HUES6 (cell line): ENCODE measurements around the gene TMPRSS5.
A peak's percentile ranks its signal among the peaks of the same experiment; 100 is the strongest.

Experiments used
- H3K27ac ChIP-seq: 2 replicates; pipeline ENCODE4 v1.7.0; 2013; ENCODE audit warnings: low read depth, mild to moderate bottlenecking, low read length, inconsistent platforms
- H3K27me3 ChIP-seq: 2 replicates; pipeline ENCODE4 v1.6.1; 2013; ENCODE audit warnings: low read length; ENCODE audit not compliant: control insufficient read depth, insufficient read depth
- H3K36me3 ChIP-seq: 2 replicates; pipeline ENCODE4 v1.6.1; 2013; ENCODE audit warnings: low read length; ENCODE audit not compliant: control insufficient read depth, insufficient read depth
- H3K4me1 ChIP-seq: 2 replicates; pipeline ENCODE4 v1.6.1; 2013; ENCODE audit warnings: low read length; ENCODE audit not compliant: control insufficient read depth, insufficient read depth
- H3K4me3 ChIP-seq: 2 replicates; pipeline ENCODE4 v1.5.1; 2013; ENCODE audit warnings: low read depth, low read length
- H3K9ac ChIP-seq: one replicate; pipeline ENCODE4 v1.6.1; 2013; ENCODE audit warnings: mild to moderate bottlenecking, low read length
- H3K9me3 ChIP-seq: 2 replicates; pipeline ENCODE4 v1.6.1; 2013; ENCODE audit warnings: low read depth, low read length; ENCODE audit not compliant: control insufficient read depth, insufficient read depth

Gene TMPRSS5

DNA sequence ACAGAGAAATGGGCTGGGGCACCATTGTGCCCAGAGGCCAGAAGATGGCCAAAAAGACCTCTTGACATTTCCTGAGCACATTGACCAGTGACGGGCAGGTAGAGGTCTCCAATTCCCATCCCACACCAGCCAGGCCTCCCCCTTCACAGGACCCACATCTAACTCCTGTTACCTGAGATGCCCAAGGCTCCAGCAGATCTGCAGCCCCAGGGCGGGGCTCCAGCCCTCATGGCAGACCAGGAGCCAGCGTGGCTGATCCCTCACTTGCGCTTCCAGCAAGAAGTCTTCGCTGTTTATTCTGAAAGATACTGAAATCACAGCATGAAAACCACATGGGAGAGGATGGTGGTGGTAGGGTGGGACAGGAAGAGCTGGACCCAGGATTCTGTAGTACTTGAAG lies 9.0 kb downstream of the TMPRSS5 start:
- Histone ChIP-seq H3K4me3 (no peak overlapping the region), H3K27ac (no peak overlapping the region), H3K9me3 (no peaks in the 10 kb centered on the region), H3K9ac (no peak overlapping the region), H3K4me1 (no peaks in the 10 kb centered on the region), H3K27me3 (no peaks in the 10 kb centered on the region), H3K36me3 (no peaks in the 10 kb centered on the region)

DNA sequence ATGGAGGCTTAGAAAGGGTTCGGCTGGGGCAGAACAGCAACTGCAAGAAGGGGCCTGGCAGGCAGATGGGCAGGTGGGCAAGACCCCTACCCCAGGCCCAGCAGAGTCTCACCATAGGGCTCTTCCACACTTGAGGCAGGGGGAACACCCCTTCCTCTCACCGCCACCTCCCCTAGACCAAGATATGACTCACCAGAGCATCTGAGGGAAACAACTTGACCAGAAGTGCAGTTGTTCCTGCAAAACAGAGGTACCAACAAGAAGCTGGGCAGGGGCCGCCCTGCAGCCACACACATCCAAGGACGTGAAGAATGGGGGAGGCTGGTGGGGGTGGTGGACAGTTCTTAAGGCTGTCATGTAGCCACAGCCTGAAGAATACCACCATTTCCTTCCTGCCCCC lies 10.9 kb downstream of the TMPRSS5 start:
- Histone ChIP-seq H3K27me3 (no peaks in the 10 kb centered on the region), H3K9me3 (no peaks in the 10 kb centered on the region), H3K36me3 (no peaks in the 10 kb centered on the region), H3K4me1 (peaks cover 7% of the 10 kb centered on the region; the same call in 1 of the 2 replicates), H3K4me3 (no peak overlapping the region), H3K27ac (no peak overlapping the region), H3K9ac (no peak overlapping the region)

GRCh38 chr11:113694390-113694789 lies 11.7 kb downstream of the TMPRSS5 start:
- Histone ChIP-seq H3K4me3 (no peak overlapping the region), H3K9me3 (no peaks in the 10 kb centered on the region), H3K4me1 (peaks cover 9% of the 10 kb centered on the region; the same call in 1 of the 2 replicates), H3K27ac (no peak overlapping the region), H3K36me3 (no peaks in the 10 kb centered on the region), H3K9ac (no peak overlapping the region), H3K27me3 (no peaks in the 10 kb centered on the region)

DNA sequence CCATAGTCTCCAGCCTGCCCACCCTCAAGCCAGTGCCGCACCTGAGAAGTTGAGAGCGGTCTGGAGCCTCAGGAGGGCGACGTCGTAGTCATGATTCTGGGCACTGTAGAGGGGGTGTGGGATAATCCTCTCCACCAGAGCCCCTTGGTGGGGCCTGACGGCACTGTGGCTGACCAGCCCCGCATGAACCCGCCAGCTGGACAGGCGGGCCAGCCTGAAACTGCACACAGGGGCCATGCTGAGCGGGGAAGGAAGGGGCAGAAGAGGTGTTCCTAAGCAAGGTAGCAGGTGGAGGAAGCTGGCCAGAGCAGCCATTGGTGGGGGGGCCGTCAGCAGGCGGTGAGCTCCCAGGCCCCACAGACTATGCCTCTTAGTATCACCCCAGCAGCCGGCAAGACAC lies 13.1 kb downstream of the TMPRSS5 start:
- no peak overlapping the region for H3K27ac ChIP-seq
- no peaks in the 10 kb centered on the region for H3K36me3 ChIP-seq
- H3K27me3 ChIP-seq: no peaks in the 10 kb centered on the region
- no peak overlapping the region for H3K9ac ChIP-seq
- H3K4me1 ChIP-seq: peaks cover 9% of the 10 kb centered on the region; the same call in 1 of the 2 replicates
- H3K4me3 ChIP-seq: no peak overlapping the region
- no peaks in the 10 kb centered on the region for H3K9me3 ChIP-seq

GRCh38 chr11:113690619-113691569 lies 15.2 kb downstream of the TMPRSS5 start:
- Histone ChIP-seq H3K27ac (no peak overlapping the region), H3K4me1 (peaks cover 9% of the 10 kb centered on the region; the same call in 1 of the 2 replicates), H3K4me3 (no peak overlapping the region), H3K9ac (peak overlapping the region; percentile 35), H3K9me3 (no peaks in the 10 kb centered on the region), H3K36me3 (no peaks in the 10 kb centered on the region), H3K27me3 (no peaks in the 10 kb centered on the region)

DNA sequence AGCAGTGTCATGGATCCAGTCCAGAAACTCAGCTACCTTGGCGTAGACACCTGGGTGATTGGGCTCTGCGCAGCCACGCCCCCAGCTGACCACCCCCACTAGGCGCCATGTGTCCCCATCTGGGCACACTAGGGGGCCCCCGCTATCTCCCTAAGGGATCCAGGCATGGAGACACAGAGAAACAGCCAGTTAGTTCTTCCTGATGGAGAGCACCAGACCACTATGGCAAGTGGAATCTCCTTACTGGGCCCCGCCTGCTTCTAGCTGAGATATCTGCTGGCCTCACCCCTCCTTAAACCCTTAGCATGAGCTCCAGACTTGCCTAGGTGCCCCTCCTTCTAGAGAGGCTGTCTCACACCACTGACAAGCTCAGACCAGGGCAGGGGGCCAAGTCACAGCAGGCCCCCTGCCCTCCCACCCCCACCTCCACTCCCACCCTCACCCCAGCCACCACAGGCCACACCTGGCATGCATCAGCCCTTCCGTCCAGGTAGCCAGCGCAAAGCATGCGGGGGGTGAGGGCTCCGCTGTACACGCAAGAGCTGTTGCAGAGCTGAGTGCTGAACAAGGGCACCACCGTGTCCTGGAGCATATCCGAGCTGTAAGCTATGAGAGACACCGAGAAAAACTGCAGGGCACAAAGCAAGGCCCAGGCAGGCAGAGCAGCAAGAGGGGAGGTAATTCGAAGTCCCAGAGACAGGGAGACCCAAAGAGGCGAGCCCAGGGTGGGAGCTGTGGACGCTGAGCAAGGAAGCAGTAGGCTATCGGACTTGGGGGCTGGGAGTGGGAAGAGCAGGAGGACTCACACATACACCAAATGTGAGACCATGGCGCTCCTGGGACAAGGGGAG lies 16.1 kb downstream of the TMPRSS5 start:
- H3K9ac ChIP-seq: peak overlapping the region; percentile 35
- no peaks in the 10 kb centered on the region for H3K9me3 ChIP-seq
- no peaks in the 10 kb centered on the region for H3K27me3 ChIP-seq
- peaks cover 9% of the 10 kb centered on the region; the same call in 1 of the 2 replicates for H3K4me1 ChIP-seq
- no peaks in the 10 kb centered on the region for H3K36me3 ChIP-seq
- H3K27ac ChIP-seq: no peak overlapping the region
- no peak overlapping the region for H3K4me3 ChIP-seq

DNA sequence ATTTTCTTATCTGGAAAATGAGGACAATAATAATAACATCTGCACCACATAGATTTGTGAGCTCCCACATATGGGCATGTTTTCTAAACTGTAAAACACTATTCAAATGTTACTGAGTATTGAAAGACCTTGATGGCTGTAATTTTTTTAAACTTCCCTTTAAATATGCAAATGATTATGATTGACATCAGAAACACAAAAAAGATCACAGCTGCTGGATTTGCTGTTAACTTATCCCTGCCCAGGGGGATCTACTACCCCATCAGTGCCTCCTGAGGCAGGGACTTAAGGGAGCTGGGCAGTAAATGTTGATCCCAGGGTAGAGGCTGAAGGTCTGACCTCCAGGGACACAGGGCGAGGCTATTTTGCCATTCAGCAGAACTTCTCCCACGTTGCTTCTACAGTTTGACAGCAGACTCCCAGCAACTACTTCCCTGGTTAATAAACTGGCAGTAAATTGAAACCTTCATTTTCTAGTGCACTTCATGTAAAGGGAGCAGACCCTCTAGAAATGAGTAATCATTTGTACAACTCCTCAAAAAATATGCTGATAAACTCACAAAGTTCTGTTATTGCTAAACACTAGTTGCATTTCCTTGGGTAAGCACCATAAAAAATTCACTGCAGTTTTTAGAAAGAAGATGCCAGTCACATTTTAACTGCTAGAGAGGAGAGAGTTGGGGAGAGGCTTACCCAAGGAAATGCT lies 20.3 kb downstream of the TMPRSS5 start:
- H3K27me3 ChIP-seq: no peaks in the 10 kb centered on the region
- no peaks in the 10 kb centered on the region for H3K9me3 ChIP-seq
- H3K4me1 ChIP-seq: peaks cover 21% of the 10 kb centered on the region; the same call in 1 of the 2 replicates
- no peak overlapping the region for H3K9ac ChIP-seq
- H3K36me3 ChIP-seq: no peaks in the 10 kb centered on the region
- no peak overlapping the region for H3K4me3 ChIP-seq
- H3K27ac ChIP-seq: no peak overlapping the region

DNA sequence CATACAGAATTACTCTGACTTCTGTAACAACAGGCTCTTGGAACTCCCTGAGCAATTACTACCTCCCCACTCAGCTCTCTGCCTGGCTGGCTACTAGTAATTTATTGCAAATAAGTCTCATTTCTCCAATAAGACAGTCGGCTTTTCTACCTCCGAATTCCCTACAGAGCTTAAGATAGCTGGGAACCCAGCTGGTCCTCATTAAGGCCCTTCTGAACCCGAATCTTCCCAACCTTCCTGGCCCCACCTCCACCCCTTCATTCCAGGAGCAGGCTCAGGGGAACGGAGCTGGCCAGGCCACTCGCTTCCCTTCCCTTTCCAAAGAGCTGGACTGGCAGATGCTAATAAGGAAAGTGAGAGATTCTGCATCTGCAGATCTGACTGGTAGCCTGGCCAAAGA lies 21.6 kb downstream of the TMPRSS5 start:
- H3K36me3 ChIP-seq: no peaks in the 10 kb centered on the region
- H3K9me3 ChIP-seq: no peaks in the 10 kb centered on the region
- peaks cover 14% of the 10 kb centered on the region; the same call in 1 of the 2 replicates for H3K4me1 ChIP-seq
- H3K4me3 ChIP-seq: no peak overlapping the region
- no peak overlapping the region for H3K27ac ChIP-seq
- no peak overlapping the region for H3K9ac ChIP-seq
- H3K27me3 ChIP-seq: no peaks in the 10 kb centered on the region

GRCh38 chr11:113683481-113684046 lies 22.5 kb downstream of the TMPRSS5 start:
- H3K27me3 ChIP-seq: no peaks in the 10 kb centered on the region
- H3K4me3 ChIP-seq: no peak overlapping the region
- peaks cover 14% of the 10 kb centered on the region; the same call in 1 of the 2 replicates for H3K4me1 ChIP-seq
- no peaks in the 10 kb centered on the region for H3K36me3 ChIP-seq
- H3K27ac ChIP-seq: no peak overlapping the region
- H3K9me3 ChIP-seq: no peaks in the 10 kb centered on the region
- H3K9ac ChIP-seq: no peak overlapping the region

- Histone ChIP-seq H3K27me3 (no peaks in the 10 kb centered on the region), H3K9ac (no peak overlapping the region), H3K4me1 (peaks cover 14% of the 10 kb centered on the region; the same call in 1 of the 2 replicates), H3K36me3 (no peaks in the 10 kb centered on the region), H3K4me3 (no peak overlapping the region), H3K9me3 (no peaks in the 10 kb centered on the region), H3K27ac (no peak overlapping the region)
Observed at GRCh38 chr11:113681711-113682413, 24.2 kb downstream of the TMPRSS5 start.
